Measurements from ENCODE around the gene C3.

C3 gene

GRCh38 chr19:6682607-6683128 lies 37.8 kb downstream of the C3 start:
- no peak for TF ChIP-seq CTCF (conservative IDR thresholded peaks at IDR 0.05; ENCODE audit: low read depth, low read length)
- no peak for DNase-seq (ENCODE audit: low read depth)

GRCh38 chr19:6680141-6680540 lies 40.3 kb downstream of the C3 start:
- no peak overlapping the region for H3K4me3 ChIP-seq (ENCODE audit: low read depth, low read length)
- no peak for DNase-seq (ENCODE audit: low read depth)
- TF ChIP-seq CTCF (conservative IDR thresholded peaks at IDR 0.05; ENCODE audit: low read depth, low read length), result no peak

More at GRCh38 chr19:6682607-6683128, 37.8 kb downstream of the C3 start:
- no peak overlapping the region for H3K4me3 ChIP-seq (ENCODE audit: low read depth, low read length)

GRCh38 chr19:6679139-6679538 lies 41.3 kb downstream of the C3 start:
- no peak for DNase-seq (ENCODE audit: low read depth)
- no peak for TF ChIP-seq CTCF (conservative IDR thresholded peaks at IDR 0.05; ENCODE audit: low read depth, low read length)
- no peak overlapping the region for H3K4me3 ChIP-seq (ENCODE audit: low read depth, low read length)

- peak; percentile 8 for DNase-seq (ENCODE audit: low read depth)
- H3K4me3 ChIP-seq (ENCODE audit: low read depth, low read length), result no peak overlapping the region
- TF ChIP-seq CTCF (conservative IDR thresholded peaks at IDR 0.05; ENCODE audit: low read depth, low read length), result no peak
Observed at GRCh38 chr19:6678690-6679109, 41.8 kb downstream of the C3 start.

- H3K4me3 ChIP-seq (ENCODE audit: low read depth, low read length), result no peak overlapping the region
- TF ChIP-seq CTCF (conservative IDR thresholded peaks at IDR 0.05; ENCODE audit: low read depth, low read length), result no peak
- peak; percentile 6 for DNase-seq (ENCODE audit: low read depth)
Observed at GRCh38 chr19:6677883-6678689, 42.4 kb downstream of the C3 start.

- no peak for DNase-seq (ENCODE audit: low read depth)
- H3K4me3 ChIP-seq (ENCODE audit: low read depth, low read length), result no peak overlapping the region
- no peak for TF ChIP-seq CTCF (conservative IDR thresholded peaks at IDR 0.05; ENCODE audit: low read depth, low read length)
Observed at GRCh38 chr19:6677495-6677882, 43.0 kb downstream of the C3 start.

GRCh38 chr19:6676288-6676687 lies 44.2 kb downstream of the C3 start:
- no peak for TF ChIP-seq CTCF (conservative IDR thresholded peaks at IDR 0.05; ENCODE audit: low read depth, low read length)
- DNase-seq (ENCODE audit: low read depth), result no peak
- no peak overlapping the region for H3K4me3 ChIP-seq (ENCODE audit: low read depth, low read length)

Measured in choroid plexus epithelial cell (primary cell).